NCI-H128 (cell line): ENCODE data around the gene FN3K.

Experiments used
- DNase-seq: peaks from one replicate; lab custom pipeline; 2025; ENCODE audit not compliant: unreplicated experiment; lab: John Stamatoyannopoulos, UW

FN3K gene

DNA sequence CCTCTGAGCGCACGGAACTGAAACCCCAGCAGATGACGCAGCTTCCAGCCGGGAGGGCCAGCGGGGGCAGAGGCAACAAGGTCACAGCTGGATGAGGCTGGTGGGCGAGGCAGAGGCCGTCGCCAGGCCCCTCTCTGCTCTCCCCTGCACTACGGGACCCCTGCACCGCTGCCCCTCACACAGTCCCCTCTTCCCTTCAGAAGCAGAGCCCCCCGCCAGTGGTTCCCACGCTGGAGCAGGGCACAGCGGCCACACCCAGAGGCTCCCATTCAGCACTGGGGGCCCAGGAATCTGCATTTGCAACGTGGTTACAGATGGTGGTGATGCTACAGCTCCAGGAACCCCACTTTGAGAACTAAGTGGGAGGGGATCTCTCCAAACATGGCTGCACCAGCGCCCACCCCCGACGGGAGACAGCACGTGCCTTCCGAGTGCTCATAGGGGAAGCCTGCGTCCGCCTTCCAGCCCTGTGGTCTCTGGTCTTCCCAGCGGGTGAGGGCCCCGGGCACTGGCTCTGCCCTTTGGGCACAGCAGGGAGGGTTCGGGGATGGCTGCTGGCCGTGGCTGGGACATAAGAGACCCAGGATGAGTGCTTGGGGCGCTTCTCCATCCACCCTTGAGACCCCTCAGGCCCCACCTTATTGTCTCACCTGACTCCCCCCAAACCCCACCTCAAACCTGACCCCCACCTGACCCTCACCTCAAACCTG is 32.2 kb upstream of the FN3K start:
- DNase-seq: no peak

DNA sequence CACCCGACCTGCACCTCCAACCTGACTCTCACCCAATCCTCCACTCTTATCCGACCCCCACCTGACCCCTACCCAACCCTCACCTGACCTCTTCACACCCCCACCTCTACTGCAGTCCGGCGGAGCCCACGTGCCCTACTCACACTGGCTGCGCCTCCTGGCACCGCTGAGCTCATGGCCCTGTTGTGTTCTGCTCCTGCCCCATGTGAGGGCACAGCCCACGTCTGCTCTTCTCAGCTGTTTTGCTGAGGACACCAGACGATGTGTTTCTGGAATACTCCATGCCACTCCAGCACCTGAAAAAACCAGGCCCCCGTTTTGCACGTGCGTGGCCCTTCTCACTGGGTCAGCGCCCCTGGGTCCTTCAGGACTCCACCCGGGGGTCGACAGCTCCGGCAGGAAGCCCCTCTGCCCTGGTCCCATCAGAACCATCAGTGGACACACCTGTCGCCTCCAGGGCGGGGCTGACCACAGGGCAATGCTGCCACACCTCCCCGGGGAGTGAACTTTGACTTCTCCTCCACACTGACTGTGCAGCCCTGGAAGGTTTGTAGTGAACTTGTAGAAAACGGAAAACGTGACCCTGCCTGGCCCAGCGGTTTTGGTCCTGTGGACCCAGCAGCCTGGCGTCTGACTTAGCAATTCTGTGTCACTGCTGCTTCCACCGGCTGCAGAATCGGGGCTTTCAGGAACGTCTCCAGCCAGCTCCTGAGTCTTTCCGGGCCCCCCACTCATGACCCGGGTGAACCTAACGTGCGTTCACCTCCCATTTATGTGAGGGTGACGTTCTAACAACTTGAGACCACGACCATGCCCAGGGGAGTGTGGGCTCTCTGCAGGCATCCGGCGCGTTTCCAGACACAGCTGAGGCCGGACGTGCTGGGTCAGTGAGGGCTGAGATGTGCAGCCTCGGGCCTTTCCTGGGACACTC is 31.2 kb upstream of the FN3K start:
- DNase-seq: no peak

DNA sequence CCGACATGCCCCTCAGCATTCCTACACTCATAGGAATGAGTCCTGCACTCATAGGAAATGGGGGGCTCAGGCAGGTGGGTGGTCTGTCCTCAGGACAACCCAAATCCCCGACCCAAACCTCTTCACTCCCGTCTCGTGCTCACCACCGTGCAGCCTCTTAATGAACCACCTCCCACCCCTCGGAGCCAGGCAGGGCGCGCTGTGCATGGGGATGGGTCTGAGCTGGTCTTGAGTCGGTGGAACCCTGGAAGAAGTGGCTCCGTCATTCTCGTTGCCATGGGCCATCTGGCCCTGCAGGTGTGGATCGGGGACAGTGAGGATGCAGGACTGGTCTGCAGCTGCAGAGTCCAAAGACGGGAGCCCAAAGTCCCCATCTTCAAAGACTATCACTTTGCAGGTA is 30.5 kb upstream of the FN3K start:
- DNase-seq: no peak

DNA sequence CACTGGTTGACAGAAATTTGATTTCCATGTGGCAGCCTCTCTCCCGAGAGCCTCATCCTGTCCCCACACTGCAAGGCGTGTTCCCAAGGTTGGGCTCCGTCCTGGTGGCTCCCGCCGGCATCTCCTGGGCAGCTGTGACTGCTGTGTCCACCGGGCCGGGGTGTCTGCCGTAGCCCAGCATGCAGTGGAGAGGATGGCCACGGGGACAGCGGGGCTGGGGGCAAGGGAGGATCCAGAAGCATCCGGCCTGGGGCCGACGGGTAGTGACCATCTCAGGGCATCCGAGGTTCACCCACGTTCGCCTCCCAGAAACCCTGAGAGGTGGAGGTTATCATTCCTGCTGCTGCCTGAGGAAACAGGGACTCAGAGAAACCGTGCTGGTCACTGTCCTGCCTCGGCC is 29.7 kb upstream of the FN3K start:
- DNase-seq: no peak

DNA sequence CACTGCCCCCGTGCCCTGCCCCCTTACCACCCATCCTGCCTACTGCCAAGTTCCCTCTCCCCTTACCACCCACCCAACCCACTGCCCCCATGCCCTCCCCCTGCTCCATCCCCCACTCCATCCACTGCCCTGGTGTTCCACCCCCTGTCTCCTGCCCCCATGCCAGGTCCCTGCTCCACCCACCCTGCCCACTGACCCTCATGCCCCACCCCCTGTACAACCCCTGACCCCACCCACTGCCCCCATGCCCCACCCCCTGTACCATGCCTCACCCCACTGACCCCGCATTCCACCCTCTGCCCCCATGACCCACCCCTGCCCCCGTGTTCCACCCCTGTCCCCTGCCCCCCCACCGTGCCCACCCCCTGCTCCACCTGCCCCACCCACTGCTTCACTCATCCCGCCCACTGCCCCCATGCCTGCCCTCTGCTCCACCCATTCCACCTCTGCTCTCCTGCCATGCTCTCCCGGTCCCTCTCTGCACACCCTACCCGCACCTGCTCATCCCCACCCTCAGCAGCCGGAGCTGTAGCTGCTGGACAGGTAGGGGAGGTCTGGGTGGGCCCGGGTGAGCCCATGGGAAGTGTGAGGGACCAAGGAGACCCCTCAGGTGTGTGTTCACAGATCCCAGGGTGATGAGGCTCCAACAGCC is 26.3 kb upstream of the FN3K start:
- no peak for DNase-seq

DNA sequence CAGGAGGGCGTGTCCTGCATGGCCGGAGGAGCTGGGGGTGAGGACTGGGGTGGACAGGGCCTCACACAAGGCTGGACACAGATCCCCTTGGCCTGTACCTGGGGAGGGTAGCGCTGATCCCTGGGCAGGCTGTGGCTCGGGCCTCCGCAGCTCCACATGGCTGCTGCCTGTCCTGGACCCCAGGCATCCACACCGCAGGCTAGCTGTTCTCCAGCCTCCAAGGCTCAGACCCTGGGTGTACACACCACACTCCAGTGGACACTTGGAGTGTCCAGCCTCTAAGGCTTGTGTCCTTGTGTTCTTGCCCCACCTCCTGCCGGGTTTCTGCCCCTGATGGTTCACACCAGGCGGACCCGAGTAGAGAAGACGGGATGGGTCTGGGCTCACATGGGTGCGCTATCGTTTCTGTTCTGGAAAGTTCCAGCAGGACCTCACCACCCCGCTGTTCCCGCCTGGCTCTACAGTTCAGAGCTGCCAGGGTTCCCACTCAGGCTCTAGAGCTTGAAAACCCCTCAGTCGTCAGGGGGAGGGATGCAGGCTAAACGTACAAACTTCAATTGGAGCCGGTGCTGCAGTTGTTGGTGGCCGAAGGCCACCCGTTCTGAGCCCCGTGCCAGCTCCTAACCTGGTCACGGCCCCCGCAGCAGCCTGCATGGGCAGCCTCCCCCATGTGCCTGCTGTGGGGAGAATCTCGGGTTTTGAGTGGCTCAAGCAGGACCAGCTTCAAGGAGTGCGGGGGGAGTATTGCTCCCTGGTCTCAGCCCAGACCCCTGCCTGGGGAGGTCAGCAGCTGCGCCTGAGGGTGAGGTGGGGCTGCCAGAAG is 25.5 kb upstream of the FN3K start:
- DNase-seq: no peak

DNA sequence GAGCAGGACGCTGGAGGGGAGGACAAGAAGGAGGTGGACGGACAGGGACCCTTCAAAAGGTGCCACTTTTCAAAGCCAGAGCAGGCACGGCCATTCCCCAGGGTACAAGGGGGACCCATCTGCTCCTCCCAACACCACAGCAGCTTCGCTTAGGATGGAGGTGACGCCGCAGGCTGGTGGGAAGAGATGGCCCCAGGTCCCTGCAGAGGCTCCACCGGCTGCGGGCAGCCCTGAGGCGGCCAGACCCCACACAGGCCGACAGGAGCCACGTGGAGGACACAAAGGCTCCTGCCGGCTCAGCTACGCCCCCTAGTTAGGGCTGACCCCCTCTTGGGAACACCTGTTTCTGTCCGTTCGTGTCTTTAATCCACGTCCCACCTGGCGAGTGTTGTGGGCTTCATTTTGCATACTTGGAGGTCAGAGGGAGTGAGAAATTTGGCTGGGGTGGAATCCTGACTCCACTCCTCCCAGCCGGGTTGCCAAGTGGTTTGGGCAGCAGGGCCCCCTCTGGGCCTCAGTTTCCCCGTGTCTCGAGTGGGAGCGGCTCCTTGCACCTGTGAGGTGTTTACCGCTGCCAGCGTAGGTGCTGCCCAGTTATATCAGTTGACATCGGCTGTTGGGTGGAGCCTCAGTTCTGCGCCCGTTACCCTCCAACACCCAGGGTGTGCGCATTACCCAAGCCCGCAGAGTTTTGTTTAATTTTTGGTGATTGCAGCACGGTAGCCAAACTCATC is 24.7 kb upstream of the FN3K start:
- DNase-seq: no peak

DNA sequence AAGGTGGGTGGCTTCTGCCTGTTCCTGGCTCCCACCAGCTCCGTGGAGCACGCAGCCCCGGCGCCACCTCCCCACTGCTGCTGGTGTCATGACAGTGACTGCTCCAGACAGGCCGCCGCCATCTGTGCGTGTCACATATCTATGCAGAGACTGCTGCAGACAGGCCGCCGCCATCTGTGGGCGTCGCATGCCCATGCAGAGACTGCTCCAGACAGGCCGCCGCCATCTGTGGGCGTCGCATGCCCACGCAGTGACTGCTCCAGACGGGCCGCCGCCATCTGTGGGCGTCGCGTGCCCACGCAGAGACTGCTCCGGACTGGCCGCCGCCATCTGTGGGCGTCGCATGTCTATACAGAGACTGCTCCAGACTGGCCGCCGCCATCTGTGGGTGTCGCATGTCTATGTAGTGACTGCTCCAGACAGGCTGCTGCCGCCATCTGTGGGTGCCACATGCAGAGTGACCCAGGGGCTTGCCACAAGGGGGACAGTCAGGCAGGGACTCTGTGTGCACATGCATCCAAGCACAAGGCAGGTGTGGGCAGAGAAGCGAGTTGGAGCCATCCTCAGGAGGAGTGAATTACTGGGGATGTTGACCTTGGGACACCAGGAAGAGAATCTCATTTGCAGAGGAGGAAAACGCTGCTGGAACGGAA is 22.2 kb upstream of the FN3K start:
- no peak for DNase-seq

DNA sequence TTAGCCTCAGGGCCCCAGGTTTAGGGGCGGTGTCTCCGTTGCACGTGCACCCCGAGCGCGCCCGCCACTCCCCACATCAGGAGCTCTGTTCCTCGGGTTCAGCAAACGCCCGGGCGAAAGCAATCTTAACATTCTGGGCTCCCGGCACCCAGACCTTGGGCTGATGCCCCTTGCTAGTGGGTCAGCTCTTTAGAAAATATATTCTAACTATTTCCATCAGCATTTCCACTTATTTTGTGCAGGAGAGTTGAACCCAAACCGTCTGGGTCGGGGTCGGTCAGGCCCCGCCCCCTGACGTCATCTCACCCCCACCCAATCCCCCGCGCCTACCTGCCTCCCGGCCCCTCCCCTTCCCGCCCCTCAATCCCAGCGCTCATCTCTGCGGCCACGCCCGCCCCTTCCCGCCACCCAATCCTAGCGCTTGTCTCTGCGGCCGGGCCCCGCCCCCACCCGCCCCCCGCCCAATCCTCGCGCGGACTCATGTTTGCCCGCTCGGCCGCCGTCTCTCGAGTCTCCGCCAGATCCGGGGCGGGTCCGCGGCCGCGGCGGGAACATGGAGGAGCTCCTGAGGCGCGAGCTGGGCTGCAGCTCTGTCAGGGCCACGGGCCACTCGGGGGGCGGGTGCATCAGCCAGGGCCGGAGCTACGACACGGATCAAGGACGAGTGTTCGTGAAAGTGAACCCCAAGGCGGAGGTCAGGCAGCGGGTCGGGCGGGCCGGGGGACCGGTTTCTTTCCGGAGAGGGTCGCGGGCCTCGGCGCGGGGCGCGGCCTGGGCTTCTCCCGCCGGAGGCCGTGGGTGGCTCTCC is 19.0 kb upstream of the FN3K start, which contains the start of gene FN3KRP:
TSS of gene FN3KRP (plus strand) at position 504 of the 808 bp plus-strand sequence. CDS start at position 554, 50 bp downstream.
- DNase-seq: peak; percentile 71

DNA sequence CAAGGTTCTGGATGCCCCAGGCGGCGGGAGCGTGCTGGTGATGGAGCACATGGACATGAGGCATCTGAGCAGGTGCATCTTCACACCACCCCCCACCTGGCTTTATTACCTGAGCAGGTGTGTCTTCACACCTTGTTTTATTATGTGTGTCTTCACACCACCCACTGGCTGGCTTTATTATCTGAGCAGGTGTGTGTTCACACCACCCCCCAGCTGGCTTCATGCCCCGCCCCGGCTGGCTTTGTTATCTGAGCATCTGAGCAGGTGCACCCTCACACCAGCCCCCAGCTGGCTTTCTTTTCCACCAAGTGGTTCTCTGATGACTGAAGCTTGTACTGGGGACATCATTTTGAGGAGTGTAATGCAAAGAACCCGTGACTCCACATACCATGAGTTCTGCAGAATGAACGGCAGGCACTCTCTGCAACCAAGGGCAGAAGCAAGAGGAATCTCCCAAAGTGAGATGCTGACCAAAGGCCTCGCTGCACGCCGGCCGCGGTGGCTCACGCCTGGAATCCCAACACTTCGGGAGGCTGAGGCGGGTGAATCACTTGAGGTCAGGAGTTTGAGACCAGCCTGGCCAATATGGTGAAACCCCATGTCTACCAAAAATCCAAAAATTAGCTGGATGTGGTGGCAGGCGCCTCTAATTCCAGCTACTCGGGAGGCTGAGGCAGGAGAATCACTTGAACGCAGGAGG is 16.3 kb upstream of the FN3K start:
- DNase-seq: no peak

DNA sequence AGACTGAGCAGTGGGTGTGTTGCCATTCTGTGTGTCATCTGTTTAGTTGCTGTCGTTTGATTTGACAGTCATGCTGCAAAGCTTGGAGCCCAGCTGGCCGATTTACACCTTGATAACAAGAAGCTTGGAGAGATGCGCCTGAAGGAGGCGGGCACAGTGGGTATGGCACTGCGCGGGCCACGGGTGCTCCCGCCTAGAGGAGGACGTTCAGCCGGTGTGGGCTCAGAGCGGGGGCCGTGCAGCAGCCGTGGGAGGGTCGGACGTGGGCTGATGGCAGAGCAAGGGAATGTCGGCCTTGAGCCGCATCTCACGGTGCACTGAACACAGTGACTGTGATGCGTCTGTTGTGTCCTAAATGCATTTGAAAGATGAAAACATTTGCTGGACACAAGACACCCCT is 15.2 kb upstream of the FN3K start:
- no peak for DNase-seq

DNA sequence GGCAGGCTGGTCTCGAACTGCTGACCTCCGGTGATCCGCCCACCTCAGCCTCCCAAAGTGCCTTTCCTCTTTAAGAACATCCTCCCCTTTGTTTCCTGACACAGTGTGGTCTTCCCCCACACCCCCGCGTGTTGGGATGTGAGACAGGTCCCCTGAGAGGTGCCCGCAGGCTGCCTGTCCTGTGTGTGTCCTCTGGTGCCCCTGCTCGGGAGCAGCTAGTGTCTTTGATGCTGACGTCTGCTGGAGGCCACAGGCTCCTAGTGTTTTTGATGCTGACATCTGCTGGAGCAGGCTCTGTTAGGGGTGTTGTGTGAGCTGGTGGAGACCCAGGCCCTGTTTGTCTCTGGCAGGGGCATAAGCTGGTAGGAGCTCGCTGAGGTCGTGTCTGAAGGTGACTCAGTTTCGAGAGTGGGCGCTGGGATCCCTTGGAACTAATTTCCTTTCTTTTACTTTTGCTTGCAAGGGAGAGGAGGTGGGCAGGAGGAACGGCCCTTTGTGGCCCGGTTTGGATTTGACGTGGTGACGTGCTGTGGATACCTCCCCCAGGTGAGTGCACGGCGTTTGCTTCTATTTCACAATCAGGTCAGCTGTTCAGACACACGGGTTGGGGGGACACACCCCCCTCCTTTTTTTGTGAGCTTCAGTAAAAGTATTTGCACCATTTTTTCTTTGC is 12.9 kb upstream of the FN3K start:
- no peak for DNase-seq

DNA sequence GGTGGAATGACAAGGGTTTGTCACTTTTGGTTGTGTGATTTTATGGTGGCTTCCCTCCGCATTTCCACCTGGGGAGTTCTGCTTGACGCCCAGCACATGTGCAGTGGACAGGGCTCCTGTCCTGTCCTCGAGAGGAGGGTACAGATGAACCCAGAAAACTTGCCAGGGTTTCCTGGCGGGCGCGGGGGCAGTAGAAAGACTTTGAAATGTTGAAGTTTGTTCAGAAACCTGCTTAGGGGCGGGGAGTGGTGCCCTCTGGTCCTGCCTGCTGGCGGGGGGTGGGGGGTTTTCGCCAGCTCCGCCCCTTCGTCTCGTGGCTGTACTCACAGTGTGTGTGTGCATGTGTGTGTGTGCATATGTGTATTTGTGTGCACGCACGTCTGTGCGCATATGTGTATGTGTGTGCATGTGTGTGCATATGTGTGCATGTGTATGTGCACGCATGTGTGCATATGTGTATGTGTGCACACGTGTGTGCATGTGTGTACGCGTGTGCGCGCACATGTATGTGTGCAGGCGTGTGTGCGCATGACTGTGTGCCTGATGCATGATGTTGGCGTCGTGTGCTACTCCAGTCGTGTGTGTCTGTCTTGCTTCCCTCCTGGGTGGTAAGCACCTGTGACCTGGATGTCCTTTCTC is 12.1 kb upstream of the FN3K start:
- no peak for DNase-seq

DNA sequence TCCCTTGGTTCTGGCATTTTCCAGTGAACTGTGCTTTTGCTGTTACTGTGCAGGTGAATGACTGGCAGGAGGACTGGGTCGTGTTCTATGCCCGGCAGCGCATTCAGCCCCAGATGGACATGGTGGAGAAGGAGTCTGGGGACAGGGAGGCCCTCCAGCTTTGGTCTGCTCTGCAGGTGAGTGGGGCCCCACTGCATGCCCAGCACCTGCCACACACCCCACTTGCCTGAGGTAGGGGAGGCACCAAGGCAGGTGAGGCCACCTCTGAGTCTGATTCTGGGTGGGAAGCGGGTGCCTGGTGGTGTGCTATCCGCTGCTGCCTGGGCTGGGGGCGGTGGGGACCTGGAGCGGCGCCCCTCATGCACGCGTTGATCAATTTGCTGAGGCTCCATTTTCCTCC is 9.0 kb upstream of the FN3K start:
- DNase-seq: no peak

DNA sequence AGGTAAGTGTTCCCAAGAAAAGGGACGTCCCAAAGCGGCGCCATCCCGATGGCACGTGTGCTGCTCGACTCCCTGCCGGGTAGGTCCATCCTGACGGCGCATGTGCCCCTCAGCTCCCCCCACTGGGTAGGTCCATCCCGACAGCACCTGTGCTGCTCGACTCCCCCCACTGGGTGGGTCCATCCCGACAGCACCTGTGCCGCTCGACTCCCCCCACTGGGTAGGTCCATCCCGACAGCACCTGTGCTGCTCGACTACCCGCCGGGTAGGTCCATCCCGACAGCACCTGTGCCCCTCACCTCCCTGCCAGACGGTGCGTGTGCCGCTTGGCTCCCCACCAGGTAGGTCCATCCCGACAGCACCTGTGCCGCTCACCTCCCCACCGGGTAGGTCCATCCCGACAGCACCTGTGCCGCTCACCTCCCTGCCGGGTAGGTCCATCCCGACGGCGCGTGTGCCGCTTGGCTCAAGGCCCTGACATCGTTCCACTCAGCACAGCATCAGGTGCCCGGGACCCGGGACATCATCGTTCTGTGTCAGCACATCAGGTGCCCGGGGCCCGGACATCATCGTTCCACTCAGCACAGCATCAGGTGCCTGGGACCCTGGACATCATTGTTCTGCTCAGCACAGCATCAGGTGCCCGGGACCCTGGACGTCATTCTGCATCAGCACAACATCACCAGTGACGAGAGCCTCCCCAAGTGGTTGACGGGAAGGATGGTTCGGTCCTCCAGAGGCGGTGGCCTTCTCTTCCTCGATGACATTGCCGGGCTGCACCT is 5.7 kb upstream of the FN3K start:
- DNase-seq: no peak

DNA sequence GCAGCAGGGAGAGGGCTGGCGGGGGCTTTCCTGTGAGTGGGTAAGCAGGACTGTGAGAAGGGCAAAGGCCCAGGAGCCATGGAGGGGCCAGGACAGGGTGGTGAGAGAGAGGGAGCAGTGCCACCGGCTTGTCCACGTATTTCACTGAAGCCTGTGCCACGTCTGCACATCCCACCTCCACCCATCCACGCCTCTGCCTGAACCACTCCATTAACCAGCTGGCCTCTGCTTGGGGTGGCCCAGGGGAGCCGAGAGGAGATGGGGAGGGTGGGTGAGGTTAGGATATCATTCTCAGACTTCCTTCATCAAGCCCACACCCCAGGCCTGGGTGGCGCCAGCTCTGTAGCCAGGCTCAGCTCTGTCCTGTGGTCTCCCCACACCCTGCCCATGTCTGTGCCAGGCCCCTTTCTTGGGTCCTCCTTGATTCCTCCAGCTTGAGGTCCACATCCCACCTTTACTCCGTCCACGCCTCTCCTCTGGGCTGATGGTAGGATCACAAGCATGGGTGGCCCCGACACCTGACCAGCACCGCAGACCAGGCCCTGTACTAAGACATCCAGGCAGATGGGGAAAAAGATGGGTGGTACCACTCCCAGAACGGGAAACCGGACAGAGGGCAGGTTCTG is 3.2 kb upstream of the FN3K start:
- no peak for DNase-seq
